KG1 (cell line): Measurements from ENCODE around the gene PFKP.

Source experiments
- DNase-seq: peaks from one replicate; lab custom pipeline; 2025; lab: John Stamatoyannopoulos, UW

PFKP gene

GRCh38 chr10:3116508-3117100, 49.3 kb downstream of the PFKP start:
- no peak for DNase-seq

GRCh38 chr10:3117486-3117885, 50.1 kb downstream of the PFKP start:
- no peak for DNase-seq

- no peak for DNase-seq
Observed at GRCh38 chr10:3118641-3119091, 51.3 kb downstream of the PFKP start.

GRCh38 chr10:3119796-3120459, 52.6 kb downstream of the PFKP start:
- DNase-seq = no peak

GRCh38 chr10:3122034-3122433, 54.7 kb downstream of the PFKP start:
- no peak for DNase-seq

- DNase-seq = no peak
Observed at GRCh38 chr10:3122486-3123205, 55.3 kb downstream of the PFKP start.

GRCh38 chr10:3123571-3124411, 56.4 kb downstream of the PFKP start:
- no peak for DNase-seq

GRCh38 chr10:3124412-3125175, 57.2 kb downstream of the PFKP start:
- no peak for DNase-seq

GRCh38 chr10:3125527-3126170, 58.3 kb downstream of the PFKP start:
- DNase-seq = no peak

GRCh38 chr10:3126249-3126648, 58.9 kb downstream of the PFKP start:
- DNase-seq = no peak

- DNase-seq = no peak
Observed at GRCh38 chr10:3126741-3127346, 59.5 kb downstream of the PFKP start.

- DNase-seq = no peak
Observed at GRCh38 chr10:3127921-3128320, 60.6 kb downstream of the PFKP start.

GRCh38 chr10:3128379-3129130, 61.2 kb downstream of the PFKP start:
- DNase-seq = no peak

- no peak for DNase-seq
Observed at GRCh38 chr10:3129581-3130340, 62.4 kb downstream of the PFKP start.

- DNase-seq = no peak
Observed at GRCh38 chr10:3131098-3131497, 63.8 kb downstream of the PFKP start.

- no peak for DNase-seq
Observed at GRCh38 chr10:3132036-3133025, 65.0 kb downstream of the PFKP start.

GRCh38 chr10:3133948-3134347, 66.6 kb downstream of the PFKP start:
- no peak for DNase-seq

- DNase-seq = no peak
Observed at GRCh38 chr10:3135006-3135405, 67.7 kb downstream of the PFKP start.
